ENCODE measurements around the gene SELENOT.

The SELENOT gene

GRCh38 chr3:150581174-150581573 is 21.9 kb upstream of the SELENOT start:
- no peak for DNase-seq (ENCODE audit: low read depth, low spot score)
- no peaks in the 10 kb centered on the region for H3K4me1 ChIP-seq (ENCODE audit: insufficient read depth, insufficient read length)
- no peaks in the 10 kb centered on the region for H3K27me3 ChIP-seq (ENCODE audit: insufficient read depth, insufficient read length)
- H3K4me3 ChIP-seq (ENCODE audit: insufficient read length, low read depth) = no peak overlapping the region
- H3K36me3 ChIP-seq (ENCODE audit: insufficient read depth, insufficient read length, low read length) = peaks cover 87% of the 10 kb centered on the region
- TF ChIP-seq SUZ12 (IDR thresholded peaks at IDR 0.05; ENCODE audit: extremely low read depth, insufficient read depth, insufficient read length) = no peak
- TF ChIP-seq YY1 (IDR thresholded peaks at IDR 0.05; ENCODE audit: insufficient read depth, insufficient read length) = no peak
- TF ChIP-seq ZNF274 (IDR thresholded peaks at IDR 0.05; ENCODE audit: low read depth, low read length) = no peak
- no peaks in the 10 kb centered on the region for H3K9me3 ChIP-seq (ENCODE audit: insufficient read depth, low read length)
- H3K9ac ChIP-seq (ENCODE audit: insufficient read length, low read depth) = no peak overlapping the region

DNA sequence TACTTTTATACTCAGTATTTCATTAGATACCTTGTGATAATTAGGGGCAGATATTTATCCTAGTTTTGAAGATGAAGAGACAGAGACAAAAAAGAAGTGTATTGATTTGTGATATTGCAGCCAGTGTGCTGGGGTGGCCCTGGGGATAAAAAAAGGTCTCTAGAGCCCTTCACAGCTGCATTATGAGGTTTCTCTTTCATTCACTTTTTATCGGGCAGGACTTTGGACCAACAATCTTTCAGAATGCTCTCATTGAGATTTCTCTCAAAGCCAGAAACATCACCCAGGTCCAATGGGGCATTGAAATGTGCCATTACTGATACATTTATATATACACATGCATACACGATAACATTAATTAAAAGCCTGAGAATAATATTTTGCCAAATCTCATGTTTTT is 20.5 kb upstream of the SELENOT start:
- Histone ChIP-seq H3K9me3 (ENCODE audit: insufficient read depth, low read length) (no peaks in the 10 kb centered on the region), H3K4me3 (ENCODE audit: insufficient read length, low read depth) (no peak overlapping the region), H3K9ac (ENCODE audit: insufficient read length, low read depth) (no peak overlapping the region), H3K27me3 (ENCODE audit: insufficient read depth, insufficient read length) (no peaks in the 10 kb centered on the region), H3K36me3 (ENCODE audit: insufficient read depth, insufficient read length, low read length) (peaks cover 78% of the 10 kb centered on the region), H3K4me1 (ENCODE audit: insufficient read depth, insufficient read length) (no peaks in the 10 kb centered on the region)
- no peak for TF ChIP-seq SUZ12 (IDR thresholded peaks at IDR 0.05; ENCODE audit: extremely low read depth, insufficient read depth, insufficient read length)
- no peak for TF ChIP-seq ZNF274 (IDR thresholded peaks at IDR 0.05; ENCODE audit: low read depth, low read length)
- no peak for TF ChIP-seq YY1 (IDR thresholded peaks at IDR 0.05; ENCODE audit: insufficient read depth, insufficient read length)
- no peak for DNase-seq (ENCODE audit: low read depth, low spot score)

DNA sequence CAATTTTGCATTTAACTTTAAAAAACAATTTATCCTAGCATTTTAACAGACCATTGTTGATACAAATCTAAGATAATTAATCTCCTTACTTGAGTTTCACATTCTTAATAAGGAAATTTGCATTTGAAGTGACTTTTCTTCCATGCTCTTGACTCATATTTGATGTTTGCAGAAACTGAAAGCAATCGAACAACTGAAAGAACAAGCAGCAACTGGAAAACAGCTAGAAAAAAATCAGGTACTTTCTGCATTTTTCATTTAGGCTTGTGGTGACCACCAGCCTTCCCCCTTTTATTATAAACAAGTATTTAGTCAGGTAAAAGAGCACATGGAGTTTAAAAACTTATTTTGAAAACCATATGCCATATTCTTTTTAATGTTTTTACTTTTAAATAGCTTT is 20.1 kb upstream of the SELENOT start:
- H3K4me1 ChIP-seq (ENCODE audit: insufficient read depth, insufficient read length) = no peaks in the 10 kb centered on the region
- no peak for DNase-seq (ENCODE audit: low read depth, low spot score)
- TF ChIP-seq YY1 (IDR thresholded peaks at IDR 0.05; ENCODE audit: insufficient read depth, insufficient read length) (no peak), ZNF274 (IDR thresholded peaks at IDR 0.05; ENCODE audit: low read depth, low read length) (no peak), SUZ12 (IDR thresholded peaks at IDR 0.05; ENCODE audit: extremely low read depth, insufficient read depth, insufficient read length) (no peak)
- no peaks in the 10 kb centered on the region for H3K27me3 ChIP-seq (ENCODE audit: insufficient read depth, insufficient read length)
- H3K9me3 ChIP-seq (ENCODE audit: insufficient read depth, low read length) = no peaks in the 10 kb centered on the region
- no peak overlapping the region for H3K9ac ChIP-seq (ENCODE audit: insufficient read length, low read depth)
- no peak overlapping the region for H3K4me3 ChIP-seq (ENCODE audit: insufficient read length, low read depth)
- H3K36me3 ChIP-seq (ENCODE audit: insufficient read depth, insufficient read length, low read length) = peaks cover 75% of the 10 kb centered on the region

DNA sequence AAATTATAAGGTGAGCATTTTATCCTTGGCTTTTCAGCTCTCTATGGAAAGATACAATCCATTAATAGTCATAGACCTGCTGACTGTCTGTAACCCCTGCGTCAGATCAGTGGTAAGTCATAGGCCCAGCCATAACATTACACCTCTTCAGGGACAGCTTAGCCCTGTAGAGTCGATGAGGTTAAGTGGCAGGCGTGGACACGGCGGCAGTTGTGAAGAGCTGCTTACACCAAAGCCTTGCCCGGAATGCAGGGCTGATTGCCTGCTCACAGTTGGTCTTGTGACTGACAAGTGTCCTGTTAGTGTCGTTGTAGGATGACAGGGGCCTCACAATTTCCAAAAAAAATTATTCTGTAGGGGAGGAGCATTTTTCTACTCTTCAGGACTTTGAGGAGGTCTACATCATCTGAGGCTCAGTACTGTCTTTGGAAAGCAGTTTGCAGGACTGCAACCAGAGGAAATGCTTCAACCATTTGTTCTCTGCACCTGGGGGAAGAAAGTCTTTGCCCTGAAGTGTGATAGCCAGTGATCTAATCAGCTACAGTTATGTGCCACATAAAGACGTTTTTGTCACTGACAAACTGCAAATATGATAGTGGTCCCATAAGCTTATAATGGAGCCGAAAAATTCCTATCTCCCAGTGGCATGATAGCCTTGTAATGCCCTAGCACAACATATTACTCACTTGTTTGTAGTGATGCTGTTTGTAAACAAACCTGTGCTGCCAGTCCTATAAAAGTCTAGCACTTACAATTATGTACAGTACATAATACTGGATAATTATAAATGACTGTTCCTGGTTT is 14.9 kb upstream of the SELENOT start:
- no peak overlapping the region for H3K9ac ChIP-seq (ENCODE audit: insufficient read length, low read depth)
- no peak for TF ChIP-seq ZNF274 (IDR thresholded peaks at IDR 0.05; ENCODE audit: low read depth, low read length)
- TF ChIP-seq YY1 (IDR thresholded peaks at IDR 0.05; ENCODE audit: insufficient read depth, insufficient read length) = no peak
- TF ChIP-seq SUZ12 (IDR thresholded peaks at IDR 0.05; ENCODE audit: extremely low read depth, insufficient read depth, insufficient read length) = no peak

GRCh38 chr3:150589759-150590158 is 13.4 kb upstream of the SELENOT start:
- H3K36me3 ChIP-seq (ENCODE audit: insufficient read depth, insufficient read length, low read length) = peaks cover 34% of the 10 kb centered on the region
- no peaks in the 10 kb centered on the region for H3K9me3 ChIP-seq (ENCODE audit: insufficient read depth, low read length)
- DNase-seq (ENCODE audit: low read depth, low spot score) = no peak
- no peak overlapping the region for H3K9ac ChIP-seq (ENCODE audit: insufficient read length, low read depth)
- H3K4me3 ChIP-seq (ENCODE audit: insufficient read length, low read depth) = no peak overlapping the region
- no peaks in the 10 kb centered on the region for H3K4me1 ChIP-seq (ENCODE audit: insufficient read depth, insufficient read length)
- TF ChIP-seq YY1 (IDR thresholded peaks at IDR 0.05; ENCODE audit: insufficient read depth, insufficient read length) (no peak), ZNF274 (IDR thresholded peaks at IDR 0.05; ENCODE audit: low read depth, low read length) (no peak), SUZ12 (IDR thresholded peaks at IDR 0.05; ENCODE audit: extremely low read depth, insufficient read depth, insufficient read length) (no peak)
- no peaks in the 10 kb centered on the region for H3K27me3 ChIP-seq (ENCODE audit: insufficient read depth, insufficient read length)

More for the DNA sequence above, 14.9 kb upstream of the SELENOT start:
- no peaks in the 10 kb centered on the region for H3K4me1 ChIP-seq (ENCODE audit: insufficient read depth, insufficient read length)
- H3K4me3 ChIP-seq (ENCODE audit: insufficient read length, low read depth) = no peak overlapping the region
- peaks cover 43% of the 10 kb centered on the region for H3K36me3 ChIP-seq (ENCODE audit: insufficient read depth, insufficient read length, low read length)
- no peaks in the 10 kb centered on the region for H3K9me3 ChIP-seq (ENCODE audit: insufficient read depth, low read length)
- H3K27me3 ChIP-seq (ENCODE audit: insufficient read depth, insufficient read length) = no peaks in the 10 kb centered on the region
- no peak for DNase-seq (ENCODE audit: low read depth, low spot score)

GRCh38 chr3:150594150-150594549 is 9.0 kb upstream of the SELENOT start:
- H3K9ac ChIP-seq (ENCODE audit: insufficient read length, low read depth) = no peak overlapping the region
- H3K4me1 ChIP-seq (ENCODE audit: insufficient read depth, insufficient read length) = peaks cover 4% of the 10 kb centered on the region

GRCh38 chr3:150597646-150598045 is 5.5 kb upstream of the SELENOT start:
- Histone ChIP-seq H3K4me3 (ENCODE audit: insufficient read length, low read depth) (no peak overlapping the region), H3K27me3 (ENCODE audit: insufficient read depth, insufficient read length) (no peaks in the 10 kb centered on the region), H3K4me1 (ENCODE audit: insufficient read depth, insufficient read length) (peaks cover 4% of the 10 kb centered on the region), H3K9ac (ENCODE audit: insufficient read length, low read depth) (no peak overlapping the region), H3K36me3 (ENCODE audit: insufficient read depth, insufficient read length, low read length) (peaks cover 13% of the 10 kb centered on the region), H3K9me3 (ENCODE audit: insufficient read depth, low read length) (no peaks in the 10 kb centered on the region)
- DNase-seq (ENCODE audit: low read depth, low spot score) = no peak
- TF ChIP-seq YY1 (IDR thresholded peaks at IDR 0.05; ENCODE audit: insufficient read depth, insufficient read length) (no peak), ZNF274 (IDR thresholded peaks at IDR 0.05; ENCODE audit: low read depth, low read length) (no peak), SUZ12 (IDR thresholded peaks at IDR 0.05; ENCODE audit: extremely low read depth, insufficient read depth, insufficient read length) (no peak)

More at GRCh38 chr3:150594150-150594549, 9.0 kb upstream of the SELENOT start:
- Histone ChIP-seq H3K9me3 (ENCODE audit: insufficient read depth, low read length) (no peaks in the 10 kb centered on the region), H3K27me3 (ENCODE audit: insufficient read depth, insufficient read length) (no peaks in the 10 kb centered on the region), H3K4me3 (ENCODE audit: insufficient read length, low read depth) (no peak overlapping the region), H3K36me3 (ENCODE audit: insufficient read depth, insufficient read length, low read length) (peaks cover 20% of the 10 kb centered on the region)
- TF ChIP-seq ZNF274 (IDR thresholded peaks at IDR 0.05; ENCODE audit: low read depth, low read length) = no peak
- TF ChIP-seq SUZ12 (IDR thresholded peaks at IDR 0.05; ENCODE audit: extremely low read depth, insufficient read depth, insufficient read length) = no peak
- no peak for TF ChIP-seq YY1 (IDR thresholded peaks at IDR 0.05; ENCODE audit: insufficient read depth, insufficient read length)
- no peak for DNase-seq (ENCODE audit: low read depth, low spot score)
